Neural cell (in vitro differentiated cells): Measurements from ENCODE around the gene CDR2. TPM values are rescaled to one million over a fixed set of nuclear protein-coding genes. Genes with fewer than 3 reads are reported as not detected.

Experiments
- H2AFZ ChIP-seq: fragments of 200-600, 300-800 bp; sonication (generic), shearing (Covaris generic); 2 replicates; pipeline ENCODE4 v1.6.0; 2014; ENCODE audit warnings: low read depth, mild to moderate bottlenecking, antibody characterized with exemption, low read length, moderate library complexity
- H3F3A ChIP-seq: fragments of 200-600 bp; shearing (Covaris generic); 2 replicates; pipeline ENCODE4 v1.6.1; 2016; ENCODE audit warnings: mild to moderate bottlenecking, moderate library complexity, mixed read lengths, antibody characterized with exemption, low read length; ENCODE audit not compliant: insufficient read depth, poor library complexity, severe bottlenecking
- H3K27ac ChIP-seq: fragments of 200-600, 300-800 bp; sonication (generic), shearing (Covaris generic); 2 replicates; pipeline ENCODE4 v1.5.1; 2014; ENCODE audit warnings: mild to moderate bottlenecking, low read length, moderate library complexity
- H3K27me3 ChIP-seq: fragments of 300-800, 200-600 bp; sonication (generic), shearing (Covaris generic); 2 replicates; pipeline ENCODE4 v1.6.0; 2014; ENCODE audit warnings: mild to moderate bottlenecking, low read depth, low read length, moderate library complexity; ENCODE audit not compliant: insufficient read depth
- H3K36me3 ChIP-seq: fragments of 300-800, 200-600 bp; sonication (generic), shearing (Covaris generic); 2 replicates; pipeline ENCODE4 v1.5.1; 2014; ENCODE audit warnings: mild to moderate bottlenecking, antibody characterized with exemption, low read length, moderate library complexity; ENCODE audit not compliant: insufficient read depth
- H3K4me2 ChIP-seq: fragments of 300-800, 200-600 bp; sonication (generic), shearing (Covaris generic); 2 replicates; pipeline ENCODE4 v1.6.0; 2014; ENCODE audit warnings: mild to moderate bottlenecking, low read length
- H3K4me3 ChIP-seq: fragments of 300-800, 200-600 bp; sonication (generic), shearing (Covaris generic); 2 replicates; pipeline ENCODE4 v1.5.1; 2014; ENCODE audit warnings: mild to moderate bottlenecking, low read length, moderate library complexity
- H3K79me2 ChIP-seq: fragments of 200-600 bp; shearing (Covaris generic); replicated peaks from 2 replicates; pipeline ENCODE4 v1.6.0; 2014; ENCODE audit warnings: mild to moderate bottlenecking, low read length, moderate library complexity; ENCODE audit not compliant: insufficient read depth
- H3K9ac ChIP-seq: fragments of 300-800, 200-600 bp; sonication (generic), shearing (Covaris generic); 2 replicates; pipeline ENCODE4 v1.6.1; 2016; ENCODE audit warnings: mild to moderate bottlenecking, low read length, mixed read lengths
- H3K9me2 ChIP-seq: fragments of 200-600 bp; shearing (Covaris generic); 2 replicates; pipeline ENCODE4 v1.6.1; 2016; ENCODE audit warnings: mild to moderate bottlenecking, low read length, mixed read lengths; ENCODE audit not compliant: insufficient read depth
- H3K9me3 ChIP-seq: fragments of 200-600, 300-800 bp; sonication (generic), shearing (Covaris generic); 2 replicates; pipeline ENCODE4 v1.6.1; 2016; ENCODE audit warnings: mild to moderate bottlenecking, mixed run types, low read length, moderate library complexity, mixed read lengths
- H4K20me1 ChIP-seq: fragments of 200-600 bp; shearing (Covaris generic); 2 replicates; pipeline ENCODE4 v1.6.1; 2016; ENCODE audit warnings: mild to moderate bottlenecking, mixed run types; ENCODE audit not compliant: insufficient read depth
- CTCF ChIP-seq: fragments of 450-650 bp; IDR thresholded peaks from 2 replicates; pipeline ENCODE4 v1.5.1; 2014; ENCODE audit warnings: antibody characterized with exemption, mild to moderate bottlenecking, moderate library complexity; ENCODE audit not compliant: poor library complexity, severe bottlenecking
- EP300 ChIP-seq: fragments of 450-650 bp; conservative IDR thresholded peaks from 2 replicates; pipeline ENCODE4 v1.6.1; 2014; ENCODE audit warnings: antibody characterized with exemption, mild to moderate bottlenecking, moderate library complexity; ENCODE audit not compliant: poor library complexity, severe bottlenecking
- MXI1 ChIP-seq: fragments of 450-650 bp; conservative IDR thresholded peaks from 2 replicates; pipeline ENCODE4 v1.6.1; 2014; ENCODE audit warnings: antibody characterized with exemption, mild to moderate bottlenecking; ENCODE audit not compliant: poor library complexity, severe bottlenecking
- POLR2AphosphoS5 ChIP-seq: IDR thresholded peaks from 2 replicates; pipeline ENCODE4 v1.6.1; 2012
- RAD21 ChIP-seq: fragments of 450-650 bp; conservative IDR thresholded peaks from 2 replicates; pipeline ENCODE4 v1.6.1; 2014; ENCODE audit warnings: antibody characterized with exemption, mild to moderate bottlenecking, moderate library complexity
- SMC3 ChIP-seq: fragments of 450-650 bp; conservative IDR thresholded peaks from 2 replicates; pipeline ENCODE4 v1.6.1; 2014; ENCODE audit warnings: antibody characterized with exemption, mild to moderate bottlenecking, moderate library complexity; ENCODE audit not compliant: poor library complexity
- TAF1 ChIP-seq: IDR thresholded peaks from 2 replicates; pipeline ENCODE4 v1.6.1; 2012; ENCODE audit warnings: low read depth
- polyA plus RNA-seq: library from polyadenylated mRNA; depleted of rRNA; stranded (reverse); fragments of >200 nt; gene quantifications from 2 replicates; pipeline ENCODE4 v1.2.3, GENCODE V29; 2014
- TF ChIP-seq, protein P1 (sequence below): IDR thresholded peaks from 2 replicates; pipeline ENCODE4 v1.6.1; 2012; ENCODE audit warnings: borderline replicate concordance

Gene CDR2
- polyA plus RNA-seq, 1 donor from 2014 or later: 17.8 TPM

DNA sequence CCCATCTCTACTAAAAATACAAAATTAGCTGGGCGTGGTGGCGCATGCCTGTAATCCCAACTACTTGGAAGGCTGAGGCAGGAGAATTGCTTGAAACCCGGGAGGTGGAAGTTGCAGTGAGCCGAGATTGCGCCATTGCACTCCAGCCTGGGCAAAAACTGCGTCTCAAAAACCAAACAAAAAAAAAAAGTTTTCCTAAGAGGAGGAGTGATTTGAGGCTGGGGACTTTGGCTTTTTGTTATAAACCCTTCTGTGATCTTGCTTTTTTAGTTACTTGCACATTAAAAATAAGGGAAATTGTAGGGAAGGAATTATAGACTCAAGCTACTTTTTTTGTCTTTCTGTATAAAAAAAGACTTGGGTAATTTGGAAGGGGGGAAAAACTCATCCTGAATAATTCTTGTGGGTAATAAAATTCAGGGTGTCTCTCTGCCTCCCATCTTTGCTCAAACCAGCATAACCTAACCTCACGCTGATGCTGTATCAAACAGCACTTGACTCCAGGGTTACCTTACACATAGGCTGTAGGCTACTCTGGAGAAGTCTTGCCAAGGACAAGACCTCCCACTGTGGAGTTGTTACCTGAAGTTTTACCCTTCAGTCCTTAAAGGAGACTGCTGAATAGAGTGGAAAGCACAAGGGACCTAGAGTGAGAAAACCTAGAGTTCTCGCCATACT is 1.7 kb upstream of the CDR2 start:
- Histone ChIP-seq H3K79me2 (no peaks in the 10 kb centered on the region), H3K27me3 (peaks cover 17% of the 10 kb centered on the region), H3K27ac (no peak overlapping the region), H2AFZ (no peak overlapping the region), H3K4me3 (no peak overlapping the region), H3K36me3 (no peaks in the 10 kb centered on the region), H3K4me2 (no peak overlapping the region), H3F3A (no peaks in the 10 kb centered on the region), H3K9me2 (no peaks in the 10 kb centered on the region), H4K20me1 (no peaks in the 10 kb centered on the region), H3K9me3 (no peaks in the 10 kb centered on the region), H3K9ac (no peak overlapping the region)
- TF ChIP-seq, protein P1, sequence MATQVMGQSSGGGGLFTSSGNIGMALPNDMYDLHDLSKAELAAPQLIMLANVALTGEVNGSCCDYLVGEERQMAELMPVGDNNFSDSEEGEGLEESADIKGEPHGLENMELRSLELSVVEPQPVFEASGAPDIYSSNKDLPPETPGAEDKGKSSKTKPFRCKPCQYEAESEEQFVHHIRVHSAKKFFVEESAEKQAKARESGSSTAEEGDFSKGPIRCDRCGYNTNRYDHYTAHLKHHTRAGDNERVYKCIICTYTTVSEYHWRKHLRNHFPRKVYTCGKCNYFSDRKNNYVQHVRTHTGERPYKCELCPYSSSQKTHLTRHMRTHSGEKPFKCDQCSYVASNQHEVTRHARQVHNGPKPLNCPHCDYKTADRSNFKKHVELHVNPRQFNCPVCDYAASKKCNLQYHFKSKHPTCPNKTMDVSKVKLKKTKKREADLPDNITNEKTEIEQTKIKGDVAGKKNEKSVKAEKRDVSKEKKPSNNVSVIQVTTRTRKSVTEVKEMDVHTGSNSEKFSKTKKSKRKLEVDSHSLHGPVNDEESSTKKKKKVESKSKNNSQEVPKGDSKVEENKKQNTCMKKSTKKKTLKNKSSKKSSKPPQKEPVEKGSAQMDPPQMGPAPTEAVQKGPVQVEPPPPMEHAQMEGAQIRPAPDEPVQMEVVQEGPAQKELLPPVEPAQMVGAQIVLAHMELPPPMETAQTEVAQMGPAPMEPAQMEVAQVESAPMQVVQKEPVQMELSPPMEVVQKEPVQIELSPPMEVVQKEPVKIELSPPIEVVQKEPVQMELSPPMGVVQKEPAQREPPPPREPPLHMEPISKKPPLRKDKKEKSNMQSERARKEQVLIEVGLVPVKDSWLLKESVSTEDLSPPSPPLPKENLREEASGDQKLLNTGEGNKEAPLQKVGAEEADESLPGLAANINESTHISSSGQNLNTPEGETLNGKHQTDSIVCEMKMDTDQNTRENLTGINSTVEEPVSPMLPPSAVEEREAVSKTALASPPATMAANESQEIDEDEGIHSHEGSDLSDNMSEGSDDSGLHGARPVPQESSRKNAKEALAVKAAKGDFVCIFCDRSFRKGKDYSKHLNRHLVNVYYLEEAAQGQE: no peak
- TF ChIP-seq RAD21: no peak
- no peak for TF ChIP-seq EP300
- TF ChIP-seq POLR2AphosphoS5: no peak
- no peak for TF ChIP-seq SMC3
- no peak for TF ChIP-seq CTCF

GRCh38 chr16:22375117-22375962 is 921 bp upstream of the CDR2 start:
- no peaks in the 10 kb centered on the region for H4K20me1 ChIP-seq
- no peaks in the 10 kb centered on the region for H3K79me2 ChIP-seq
- TF ChIP-seq MXI1 (no peak), TAF1 (peak; percentile 14)
- TF ChIP-seq, protein P1: peak; percentile 18
- H3K4me2 ChIP-seq: peak overlapping the region; percentile 64
- peaks cover 17% of the 10 kb centered on the region for H3K27me3 ChIP-seq
- peak overlapping the region; percentile 92 for H3K4me3 ChIP-seq
- no peaks in the 10 kb centered on the region for H3K9me3 ChIP-seq
- peak overlapping the region; percentile 96 for H2AFZ ChIP-seq
- H3F3A ChIP-seq: no peaks in the 10 kb centered on the region
- peak overlapping the region; percentile 76 for H3K9ac ChIP-seq
- H3K9me2 ChIP-seq: no peaks in the 10 kb centered on the region
- no peaks in the 10 kb centered on the region for H3K36me3 ChIP-seq
- peak overlapping the region; percentile 55 for H3K27ac ChIP-seq
